ENCODE results near the gene NSMF. TPM values are rescaled to one million over a fixed set of nuclear protein-coding genes. Genes with fewer than 3 reads are reported as not detected.

NSMF gene
- total RNA-seq, 1 experiment from 2014 or later, result 52.7 TPM

DNA sequence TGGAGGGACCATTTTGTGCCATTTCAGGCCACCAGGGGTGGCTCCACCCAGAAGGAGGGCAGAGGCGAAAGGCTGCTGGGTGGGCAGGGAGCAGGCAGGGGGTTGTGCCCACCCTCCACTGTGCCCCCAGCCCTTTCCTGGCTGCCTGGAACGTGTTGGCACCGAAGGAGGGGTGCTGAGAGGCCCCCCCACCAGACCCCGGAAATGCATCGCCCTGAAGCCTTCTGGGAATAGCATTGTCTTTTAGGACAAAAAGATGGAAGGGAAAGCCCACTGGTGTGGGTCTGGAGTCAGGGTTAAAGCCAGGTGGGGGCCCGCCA lies 30.9 kb downstream of the NSMF start:
- intact Hi-C loops (cut with micrococcal nuclease; ENCODE audit: unreplicated experiment), result no loop called here
- H3K4me1 ChIP-seq (ENCODE audit: insufficient read depth, low read length, poor library complexity, severe bottlenecking), result no peaks in the 10 kb centered on the region
- H3K27ac ChIP-seq (ENCODE audit: low read depth, low read length, poor library complexity, severe bottlenecking), result no peak overlapping the region
- no peaks in the 10 kb centered on the region for H3K27me3 ChIP-seq (replicated peaks; ENCODE audit: insufficient read depth, low read depth, low read length, poor library complexity)
- no TSS peak for BruUV-seq (replicated peaks)
- no peaks in the 10 kb centered on the region for H3K9me3 ChIP-seq (ENCODE audit: low read depth, low read length, poor library complexity, severe bottlenecking)
- no peaks in the 10 kb centered on the region for H3K36me3 ChIP-seq (ENCODE audit: insufficient read depth, low read length, poor library complexity, severe bottlenecking)
- CTCF ChIA-PET, result no interaction called here
- no peak overlapping the region for H3K4me3 ChIP-seq (ENCODE audit: low read depth, low read length, poor library complexity, severe bottlenecking)
- POLR2A ChIA-PET (ENCODE audit: low non-redundant PET), result no interaction called here
- no peak for TF ChIP-seq EZH2 (IDR thresholded peaks at IDR 0.05; ENCODE audit: borderline replicate concordance, low read depth, low read length, poor library complexity, severe bottlenecking)
- TF ChIP-seq, protein P1, sequence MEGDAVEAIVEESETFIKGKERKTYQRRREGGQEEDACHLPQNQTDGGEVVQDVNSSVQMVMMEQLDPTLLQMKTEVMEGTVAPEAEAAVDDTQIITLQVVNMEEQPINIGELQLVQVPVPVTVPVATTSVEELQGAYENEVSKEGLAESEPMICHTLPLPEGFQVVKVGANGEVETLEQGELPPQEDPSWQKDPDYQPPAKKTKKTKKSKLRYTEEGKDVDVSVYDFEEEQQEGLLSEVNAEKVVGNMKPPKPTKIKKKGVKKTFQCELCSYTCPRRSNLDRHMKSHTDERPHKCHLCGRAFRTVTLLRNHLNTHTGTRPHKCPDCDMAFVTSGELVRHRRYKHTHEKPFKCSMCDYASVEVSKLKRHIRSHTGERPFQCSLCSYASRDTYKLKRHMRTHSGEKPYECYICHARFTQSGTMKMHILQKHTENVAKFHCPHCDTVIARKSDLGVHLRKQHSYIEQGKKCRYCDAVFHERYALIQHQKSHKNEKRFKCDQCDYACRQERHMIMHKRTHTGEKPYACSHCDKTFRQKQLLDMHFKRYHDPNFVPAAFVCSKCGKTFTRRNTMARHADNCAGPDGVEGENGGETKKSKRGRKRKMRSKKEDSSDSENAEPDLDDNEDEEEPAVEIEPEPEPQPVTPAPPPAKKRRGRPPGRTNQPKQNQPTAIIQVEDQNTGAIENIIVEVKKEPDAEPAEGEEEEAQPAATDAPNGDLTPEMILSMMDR (conservative IDR thresholded peaks at IDR 0.05; ENCODE audit: low read depth, low read length), result no peak
- no peak for DNase-seq (ENCODE audit: low spot score)

DNA sequence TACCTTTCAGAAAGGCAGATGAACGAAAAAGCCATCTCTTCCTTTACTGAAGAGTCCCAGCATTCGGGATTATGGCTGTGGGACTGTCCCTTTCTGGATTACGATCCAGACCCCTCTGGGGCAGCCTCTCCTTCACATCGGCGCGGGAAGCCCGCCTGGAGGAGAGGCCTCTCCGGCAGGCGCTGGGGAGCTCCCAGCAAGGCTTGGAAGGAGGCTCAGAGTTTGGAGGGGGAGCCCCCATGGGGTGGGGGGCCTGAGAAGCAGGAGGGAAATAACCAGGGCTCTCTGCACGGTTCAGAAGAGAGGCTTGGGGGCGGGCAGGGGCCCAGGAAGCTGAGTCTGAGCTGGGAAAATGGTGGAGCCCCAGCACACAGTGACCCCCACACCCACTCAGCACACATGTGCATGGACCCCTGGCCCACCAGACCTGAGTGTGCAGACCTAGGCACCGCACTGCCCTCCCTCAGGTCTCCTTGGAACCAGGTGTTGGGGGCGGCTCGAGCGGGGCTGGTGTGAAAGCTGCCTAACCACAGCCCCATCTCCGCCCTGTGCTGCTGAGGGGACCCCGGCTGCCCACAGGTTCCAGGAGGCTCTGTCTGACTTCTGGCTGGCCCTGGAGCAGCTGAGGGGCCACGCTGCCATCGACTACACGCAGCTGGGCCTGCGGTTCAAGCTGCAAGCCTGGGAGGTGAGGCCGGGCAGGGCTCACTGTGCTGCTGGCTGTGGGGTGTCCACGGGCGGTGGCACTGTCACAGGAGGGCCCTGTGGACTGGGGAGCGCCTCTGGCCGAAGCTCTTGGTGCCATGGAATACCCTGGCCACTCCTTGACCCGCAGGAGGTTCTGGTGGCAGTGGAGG lies 31.5 kb downstream of the NSMF start:
- DNase-seq (ENCODE audit: low spot score), result no peak
- no peaks in the 10 kb centered on the region for H3K4me1 ChIP-seq (ENCODE audit: insufficient read depth, low read length, poor library complexity, severe bottlenecking)
- BruUV-seq (replicated peaks), result no TSS peak
- H3K4me3 ChIP-seq (ENCODE audit: low read depth, low read length, poor library complexity, severe bottlenecking), result no peak overlapping the region
- H3K27me3 ChIP-seq (replicated peaks; ENCODE audit: insufficient read depth, low read depth, low read length, poor library complexity), result no peaks in the 10 kb centered on the region
- no peak for TF ChIP-seq EZH2 (IDR thresholded peaks at IDR 0.05; ENCODE audit: borderline replicate concordance, low read depth, low read length, poor library complexity, severe bottlenecking)
- TF ChIP-seq, protein P1 (conservative IDR thresholded peaks at IDR 0.05; ENCODE audit: low read depth, low read length), result no peak
- H3K27ac ChIP-seq (ENCODE audit: low read depth, low read length, poor library complexity, severe bottlenecking), result no peak overlapping the region
- no peaks in the 10 kb centered on the region for H3K36me3 ChIP-seq (ENCODE audit: insufficient read depth, low read length, poor library complexity, severe bottlenecking)
- ChIA-PET CTCF (no interaction called here), POLR2A (ENCODE audit: low non-redundant PET) (no interaction called here)
- no peaks in the 10 kb centered on the region for H3K9me3 ChIP-seq (ENCODE audit: low read depth, low read length, poor library complexity, severe bottlenecking)
- intact Hi-C loops (cut with micrococcal nuclease; ENCODE audit: unreplicated experiment), result no loop called here

DNA sequence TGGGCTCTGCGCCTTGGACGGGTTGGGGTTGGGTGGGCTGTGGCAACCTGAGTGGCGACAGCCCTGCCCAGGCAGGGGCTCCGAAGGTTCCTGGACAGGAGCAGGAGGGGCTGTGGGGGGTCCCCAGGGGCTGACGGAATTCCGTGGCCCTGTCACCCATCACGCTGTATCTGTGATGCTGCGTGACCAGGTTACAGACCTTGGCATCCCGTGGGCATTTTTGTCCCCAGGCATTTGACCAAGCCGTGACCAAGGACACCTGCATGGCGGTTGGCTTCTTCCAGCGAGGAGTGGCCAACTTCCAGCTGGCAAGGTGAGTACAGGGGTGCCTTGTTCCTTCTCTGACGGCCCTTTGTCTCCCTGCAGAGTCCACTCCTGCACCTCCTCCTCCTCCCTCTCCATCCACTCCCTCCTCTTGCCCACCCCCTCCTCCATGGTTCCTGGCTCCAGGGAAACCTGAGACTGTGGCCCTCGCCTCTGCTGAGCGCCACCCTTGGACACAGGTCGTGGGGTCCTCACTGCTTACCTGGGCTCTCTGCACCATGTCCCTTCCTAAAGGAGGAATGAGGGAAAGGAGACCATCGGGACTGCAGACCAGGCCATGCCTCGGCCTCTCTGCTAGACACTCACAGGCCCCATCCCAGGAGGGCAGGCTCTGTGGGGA lies 33.0 kb downstream of the NSMF start:
- Histone ChIP-seq H3K27me3 (replicated peaks; ENCODE audit: insufficient read depth, low read depth, low read length, poor library complexity) (no peaks in the 10 kb centered on the region), H3K9me3 (ENCODE audit: low read depth, low read length, poor library complexity, severe bottlenecking) (no peaks in the 10 kb centered on the region), H3K4me3 (ENCODE audit: low read depth, low read length, poor library complexity, severe bottlenecking) (no peak overlapping the region), H3K4me1 (ENCODE audit: insufficient read depth, low read length, poor library complexity, severe bottlenecking) (no peaks in the 10 kb centered on the region), H3K36me3 (ENCODE audit: insufficient read depth, low read length, poor library complexity, severe bottlenecking) (no peaks in the 10 kb centered on the region), H3K27ac (ENCODE audit: low read depth, low read length, poor library complexity, severe bottlenecking) (no peak overlapping the region)
- BruUV-seq (replicated peaks), result no TSS peak
- TF ChIP-seq, protein P1 (conservative IDR thresholded peaks at IDR 0.05; ENCODE audit: low read depth, low read length), result no peak
- no peak for TF ChIP-seq EZH2 (IDR thresholded peaks at IDR 0.05; ENCODE audit: borderline replicate concordance, low read depth, low read length, poor library complexity, severe bottlenecking)
- intact Hi-C loops (cut with micrococcal nuclease; ENCODE audit: unreplicated experiment), result no loop called here
- POLR2A ChIA-PET (ENCODE audit: low non-redundant PET), result no interaction called here
- CTCF ChIA-PET, result no interaction called here
- DNase-seq (ENCODE audit: low spot score), result no peak
